Kidney (tissue), 14 donors: ENCODE measurements around the gene POLDIP3. TPM values are rescaled to one million over a fixed set of nuclear protein-coding genes. Genes with fewer than 3 reads are reported as not detected.

Experiments
- DNase-seq, 5 donors: peaks; one replicate each; pipeline ENCODE4 v3.0.0-alpha.2; 2013 to 2020
- FAIRE-seq: peaks from 2 replicates; lab custom pipeline; 2012; peaks lifted over from hg19 to GRCh38; lab: Jason Lieb, UNC
- H3K27ac ChIP-seq, 2 donors: one replicate each; pipeline ENCODE4 v1.7.0; 2013; ENCODE audit warnings: low read depth in 2 of 2, low read length in 2 of 2, inconsistent platforms in 1 of 2
- H3K27me3 ChIP-seq: one replicate; pipeline ENCODE4 v1.7.1; 2013; ENCODE audit warnings: low read length, inconsistent platforms; ENCODE audit not compliant: control insufficient read depth, insufficient read depth
- H3K36me3 ChIP-seq, 3 donors: one replicate each; pipeline versions ENCODE4 v1.7.0 to v1.7.1; 2013; ENCODE audit warnings: low read length in 3 of 3, control low read depth in 1 of 3, inconsistent platforms in 1 of 3; ENCODE audit not compliant: insufficient read depth in 3 of 3, control insufficient read depth in 2 of 3
- H3K4me1 ChIP-seq, 3 donors: one replicate each; pipeline versions ENCODE4 v1.7.0 to v1.7.1; 2013; ENCODE audit warnings: low read length in 3 of 3, inconsistent platforms in 1 of 3, low read depth in 1 of 3; ENCODE audit not compliant: control insufficient read depth in 2 of 3, insufficient read depth in 2 of 3
- H3K4me3 ChIP-seq, 3 donors: one replicate each; pipeline versions ENCODE4 v1.7.0 to v1.8.1; 2013; ENCODE audit warnings: low read length in 3 of 3, control low read depth in 1 of 3, inconsistent platforms in 1 of 3
- H3K9ac ChIP-seq, 3 donors: one replicate each; pipeline versions ENCODE4 v1.7.0 to v1.7.1; 2013; ENCODE audit warnings: low read length in 3 of 3, control low read depth in 1 of 3, inconsistent platforms in 1 of 3
- H3K9me3 ChIP-seq, 3 donors: one replicate each; pipeline versions ENCODE4 v1.7.0 to v1.7.1; 2013; ENCODE audit warnings: low read length in 3 of 3, control low read depth in 1 of 3, inconsistent platforms in 1 of 3; ENCODE audit not compliant: control insufficient read depth in 2 of 3, insufficient read depth in 1 of 3
- CTCF ChIP-seq: IDR thresholded peaks from 3 replicates; pipeline ENCODE4 v1.5.1; 2012; ENCODE audit warnings: mild to moderate bottlenecking, moderate library complexity, borderline replicate concordance; ENCODE audit not compliant: insufficient read depth; ENCODE audit errors: extremely low read depth
- intact Hi-C: fragments of 100-400 bp; cut with DNase I; formaldehyde crosslinking; loops from one replicate; pipeline ENCODE4 v1.11.1; 2022
- polyA plus RNA-seq: library from polyadenylated mRNA; stranded (reverse); fragments of 350-450 nt; fragmentation: Illumina TruSeq; extraction: RNeasy Lipid Tissue Mini Kit (QIAGEN cat#74804); gene quantifications from one replicate; pipeline ENCODE4 v1.2.3, GENCODE V29; 2014; ENCODE audit warnings: low read depth, low replicate concordance; ENCODE audit not compliant: insufficient read depth
- total RNA-seq: library from RNA; stranded (reverse); fragmentation: NEBNext Ultra II Directional; extraction: Animal tissue kit (Norgen Biotek cat#: 25700); gene quantifications from one replicate; pipeline ENCODE4 v1.2.1, GENCODE V29; 2021
- donor health status: control.
- donor health status: control.
- donor health status: control.
- donor health status: control.
- donor health status: control.
- donor health status: DM: yes; HTN: yes; CAD: no.
- donor health status: Normal renal cell carcinoma (clear cell type).

Gene POLDIP3
- total and polyA plus RNA-seq, 2 donors from 2014 or later = 44.1 to 67.9 TPM

GRCh38 chr22:42625416-42625815 is 10.7 kb upstream of the POLDIP3 start:
- FAIRE-seq (no peak), DNase-seq (no peak)
- H3K36me3 ChIP-seq = peaks cover 3 to 27% (median 14%) of the 10 kb centered on the region in 3 donors
- no peak overlapping the region for H3K27ac ChIP-seq
- no peaks in the 10 kb centered on the region for H3K9me3 ChIP-seq
- no peaks in the 10 kb centered on the region for H3K27me3 ChIP-seq
- peaks cover 0 to 5% (median 0%) of the 10 kb centered on the region in 3 donors for H3K4me1 ChIP-seq
- no peak for TF ChIP-seq CTCF
- no peak overlapping the region for H3K9ac ChIP-seq
- no peak overlapping the region for H3K4me3 ChIP-seq
- intact Hi-C loops = no loop called here

DNA sequence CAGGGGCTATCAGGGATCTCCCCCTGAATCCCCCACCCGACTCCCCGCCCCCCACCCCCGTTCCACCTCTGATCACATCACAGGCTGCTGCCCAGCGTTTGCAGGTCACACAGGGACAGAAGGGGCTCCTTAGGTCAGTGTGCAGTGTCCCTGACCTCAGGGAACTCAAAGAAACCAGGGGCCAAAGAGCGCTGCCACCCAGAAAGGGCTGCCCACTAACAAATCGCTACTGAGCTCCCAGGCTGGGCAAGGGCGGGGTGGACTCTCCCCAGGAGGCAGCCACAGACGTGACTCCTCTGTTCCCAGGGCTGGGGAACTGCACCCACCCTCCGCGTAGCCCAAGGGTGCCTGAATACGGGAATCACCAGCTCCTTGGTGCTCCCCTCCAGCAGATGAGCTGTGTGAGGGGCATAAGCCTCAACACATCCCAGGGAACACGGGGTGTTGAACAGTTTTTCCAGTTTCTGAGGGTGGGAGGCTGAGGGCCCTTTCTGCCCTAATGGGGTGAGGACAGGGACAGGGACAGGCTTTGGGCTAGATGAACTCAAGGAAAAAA is 9.9 kb upstream of the POLDIP3 start:
- no peaks in the 10 kb centered on the region for H3K27me3 ChIP-seq
- intact Hi-C loops = no loop called here
- no peak overlapping the region for H3K27ac ChIP-seq
- H3K9ac ChIP-seq = no peak overlapping the region
- TF ChIP-seq CTCF = no peak
- H3K36me3 ChIP-seq = peaks cover 3 to 26% (median 14%) of the 10 kb centered on the region in 3 donors
- peaks cover 0 to 5% (median 0%) of the 10 kb centered on the region in 3 donors for H3K4me1 ChIP-seq
- H3K9me3 ChIP-seq = no peaks in the 10 kb centered on the region
- no peak overlapping the region for H3K4me3 ChIP-seq
- no peak for FAIRE-seq
- DNase-seq = no peak

DNA sequence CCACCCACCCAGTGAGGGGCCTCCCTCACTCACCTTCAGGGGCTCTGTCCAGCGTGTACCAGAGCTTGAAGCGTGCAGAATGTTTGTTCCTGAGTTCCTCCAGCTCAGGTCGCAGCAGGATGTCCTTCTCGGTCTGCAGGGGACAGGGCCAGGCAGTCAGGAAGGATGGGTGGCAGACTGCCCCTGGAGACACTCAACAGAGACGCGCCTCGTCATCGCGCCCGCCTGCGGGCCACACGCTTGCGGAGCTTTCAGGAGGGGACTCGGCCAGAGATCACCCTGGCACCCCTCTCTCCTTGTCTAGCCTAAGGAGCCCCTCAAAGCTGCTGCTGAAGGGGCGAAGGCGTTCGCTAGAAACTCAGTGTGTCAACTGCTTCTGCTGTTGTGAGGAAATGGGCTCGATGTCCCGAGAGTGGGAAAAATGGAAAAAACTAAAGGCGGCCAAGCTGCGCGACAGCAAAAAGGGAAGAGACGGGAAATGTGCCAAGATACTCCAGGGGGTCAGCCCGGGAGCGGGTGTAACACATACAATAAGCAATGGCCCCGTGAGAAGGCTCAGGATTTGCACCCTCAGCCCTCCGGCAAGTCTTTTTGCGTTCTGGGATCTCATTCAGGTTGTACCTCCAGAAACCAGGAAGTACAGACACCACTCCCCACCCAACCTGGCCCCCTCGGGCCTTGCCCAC is 9.2 kb upstream of the POLDIP3 start:
- TF ChIP-seq CTCF = no peak
- Histone ChIP-seq H3K27ac (no peak overlapping the region), H3K9ac (no peak overlapping the region), H3K9me3 (no peaks in the 10 kb centered on the region), H3K4me1 (peaks cover 0 to 5% (median 0%) of the 10 kb centered on the region in 3 donors), H3K4me3 (no peak overlapping the region), H3K36me3 (peaks cover 3 to 26% (median 14%) of the 10 kb centered on the region in 3 donors), H3K27me3 (no peaks in the 10 kb centered on the region)
- intact Hi-C loops = no loop called here
- DNase-seq (no peak), FAIRE-seq (no peak)
